ENCODE results near the gene HLA-DQB2.

DNA sequence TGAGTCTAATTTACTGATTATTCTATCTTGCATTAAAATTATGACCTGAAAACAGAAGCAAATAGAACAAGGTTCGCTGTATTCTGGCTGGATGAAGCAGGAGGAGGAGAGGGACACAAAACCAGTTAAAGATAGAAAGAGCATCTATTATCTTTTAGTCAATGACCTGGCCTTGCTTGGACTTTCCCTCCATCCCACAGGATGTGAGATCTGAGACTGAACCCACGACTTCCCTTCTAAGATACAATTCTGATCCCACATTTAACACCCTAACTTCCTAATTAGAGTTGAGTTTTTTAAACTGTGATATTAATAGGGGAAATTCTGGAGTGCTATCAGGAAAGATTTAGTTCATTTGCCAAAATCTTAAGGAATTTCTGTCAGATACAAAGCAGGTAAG is 25.2 kb downstream of the HLA-DQB2 start:
- TF ChIP-seq, protein P1, sequence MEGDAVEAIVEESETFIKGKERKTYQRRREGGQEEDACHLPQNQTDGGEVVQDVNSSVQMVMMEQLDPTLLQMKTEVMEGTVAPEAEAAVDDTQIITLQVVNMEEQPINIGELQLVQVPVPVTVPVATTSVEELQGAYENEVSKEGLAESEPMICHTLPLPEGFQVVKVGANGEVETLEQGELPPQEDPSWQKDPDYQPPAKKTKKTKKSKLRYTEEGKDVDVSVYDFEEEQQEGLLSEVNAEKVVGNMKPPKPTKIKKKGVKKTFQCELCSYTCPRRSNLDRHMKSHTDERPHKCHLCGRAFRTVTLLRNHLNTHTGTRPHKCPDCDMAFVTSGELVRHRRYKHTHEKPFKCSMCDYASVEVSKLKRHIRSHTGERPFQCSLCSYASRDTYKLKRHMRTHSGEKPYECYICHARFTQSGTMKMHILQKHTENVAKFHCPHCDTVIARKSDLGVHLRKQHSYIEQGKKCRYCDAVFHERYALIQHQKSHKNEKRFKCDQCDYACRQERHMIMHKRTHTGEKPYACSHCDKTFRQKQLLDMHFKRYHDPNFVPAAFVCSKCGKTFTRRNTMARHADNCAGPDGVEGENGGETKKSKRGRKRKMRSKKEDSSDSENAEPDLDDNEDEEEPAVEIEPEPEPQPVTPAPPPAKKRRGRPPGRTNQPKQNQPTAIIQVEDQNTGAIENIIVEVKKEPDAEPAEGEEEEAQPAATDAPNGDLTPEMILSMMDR (IDR thresholded peaks at IDR 0.05), result no peak
- TF ChIP-seq POLR2A (IDR thresholded peaks at IDR 0.05) (no peak), POLR2AphosphoS5 (IDR thresholded peaks at IDR 0.05) (no peak)
